ENCODE results near the gene SEMA3A. TPM values are rescaled to one million over a fixed set of nuclear protein-coding genes. Genes with fewer than 3 reads are reported as not detected.

The SEMA3A gene
- total RNA-seq, 1 experiment from 2014 or later: 14.2 TPM

GRCh38 chr7:84145892-84146291 lies 48.7 kb downstream of the SEMA3A start (continued):
- TF ChIP-seq CEBPB (IDR thresholded peaks at IDR 0.05; ENCODE audit: low read depth) (no peak), ATF3 (IDR thresholded peaks at IDR 0.05) (no peak), JUND (IDR thresholded peaks at IDR 0.05) (no peak), FOSL1 (IDR thresholded peaks at IDR 0.05; ENCODE audit: low read depth) (no peak), EZH2phosphoT487 (IDR thresholded peaks at IDR 0.05; ENCODE audit: borderline replicate concordance) (no peak)

- H4K20me1 ChIP-seq (ENCODE audit: insufficient read depth): no peaks in the 10 kb centered on the region
- H3K27ac ChIP-seq (ENCODE audit: low read depth, low read length): no peak overlapping the region
- H3K4me2 ChIP-seq (ENCODE audit: low read length): no peak overlapping the region
- no peaks in the 10 kb centered on the region for H3K79me2 ChIP-seq (ENCODE audit: insufficient read depth, low read length)
- RAD21 ChIA-PET (ENCODE audit: low non-redundant PET in 1 of 2, low total read pairs in 2 of 2, uncharacterized antibody in 2 of 2, unreplicated experiment in 2 of 2): no interaction called here
- H3K4me3 ChIP-seq (replicated peaks in 1 of 2; ENCODE audit: low read depth in 1 of 2, low read length in 2 of 2): no peak overlapping the region
- H3K9me3 ChIP-seq (ENCODE audit: control insufficient read depth in 1 of 2, insufficient read depth in 1 of 2, low read depth in 1 of 2, low read length in 2 of 2): no peaks in the 10 kb centered on the region
- H3K9ac ChIP-seq (ENCODE audit: low read length): no peak overlapping the region
- H3K27me3 ChIP-seq (ENCODE audit: insufficient read depth, low read length): no peaks in the 10 kb centered on the region
- POLR2A ChIA-PET: no interaction called here
- H2AFZ ChIP-seq (ENCODE audit: low read depth, low read length, poor library complexity, severe bottlenecking): no peak overlapping the region
- intact Hi-C loops (cut with micrococcal nuclease): no loop called here
- peaks cover 0 to 7% of the 10 kb centered on the region in 2 experiments; a peak in 1 of 4 replicates for H3K4me1 ChIP-seq (ENCODE audit: control insufficient read depth in 1 of 2, insufficient read depth in 2 of 2, low read length in 2 of 2)
- TF ChIP-seq RAD21 (IDR thresholded peaks at IDR 0.05; ENCODE audit: low read depth) (no peak), SIN3A (IDR thresholded peaks at IDR 0.05; ENCODE audit: low read depth) (no peak), ZNF274 (IDR thresholded peaks at IDR 0.05; ENCODE audit: low read depth, low read length) (no peak), CTCF (IDR thresholded peaks at IDR 0.05 in 2 of 3, conservative IDR thresholded peaks at IDR 0.05 in 1 of 3; ENCODE audit: borderline replicate concordance in 1 of 3, insufficient read depth in 1 of 3, low read depth in 2 of 3, low read length in 2 of 3) (no peak), EGR1 (IDR thresholded peaks at IDR 0.05; ENCODE audit: low read depth) (no peak)
- DNase-seq (ENCODE audit: low read depth, low spot score): no peak
- BruUV-seq (replicated peaks): no TSS peak
- no peak for ATAC-seq
- no peaks in the 10 kb centered on the region for H3K36me3 ChIP-seq (ENCODE audit: control insufficient read depth in 1 of 2, insufficient read depth in 2 of 2, low read length in 2 of 2)
- CTCF ChIA-PET: no interaction called here
- H3K9me2 ChIP-seq (ENCODE audit: insufficient read depth): no peaks in the 10 kb centered on the region
Measured at GRCh38 chr7:84144935-84145334, 49.7 kb downstream of the SEMA3A start.
